Measurements from ENCODE around the gene UBASH3A.

Gene UBASH3A

GRCh38 chr21:42419845-42420244, 16.1 kb downstream of the UBASH3A start:
- H3K9me3 Mint-ChIP-seq (ENCODE audit: low read depth) = no peaks in the 10 kb centered on the region
- H3K4me1 Mint-ChIP-seq (ENCODE audit: low read depth) = peaks cover 88% of the 10 kb centered on the region
- peak overlapping the region; percentile 84 for H3K27ac Mint-ChIP-seq
- H3K36me3 Mint-ChIP-seq = peaks cover 36% of the 10 kb centered on the region
- no peaks in the 10 kb centered on the region for H3K27me3 Mint-ChIP-seq
- H3K4me3 Mint-ChIP-seq = no peak overlapping the region

GRCh38 chr21:42421018-42421793, 17.5 kb downstream of the UBASH3A start:
- H3K4me1 Mint-ChIP-seq (ENCODE audit: low read depth) = peaks cover 88% of the 10 kb centered on the region

GRCh38 chr21:42423197-42423675, 19.5 kb downstream of the UBASH3A start:
- Mint-ChIP-seq H3K9me3 (ENCODE audit: low read depth) (no peaks in the 10 kb centered on the region), H3K27ac (peak overlapping the region; percentile 90), H3K4me1 (ENCODE audit: low read depth) (peaks cover 86% of the 10 kb centered on the region), H3K4me3 (peak overlapping the region; percentile 78), H3K36me3 (peaks cover 40% of the 10 kb centered on the region), H3K27me3 (no peaks in the 10 kb centered on the region)

More at GRCh38 chr21:42421018-42421793, 17.5 kb downstream of the UBASH3A start:
- Mint-ChIP-seq H3K36me3 (peaks cover 38% of the 10 kb centered on the region), H3K9me3 (ENCODE audit: low read depth) (no peaks in the 10 kb centered on the region), H3K27ac (peak overlapping the region; percentile 95), H3K4me3 (peak overlapping the region; percentile 36), H3K27me3 (no peaks in the 10 kb centered on the region)

- Mint-ChIP-seq H3K4me3 (peak overlapping the region; percentile 78), H3K27ac (peak overlapping the region; percentile 90), H3K9me3 (ENCODE audit: low read depth) (no peaks in the 10 kb centered on the region), H3K27me3 (no peaks in the 10 kb centered on the region), H3K4me1 (ENCODE audit: low read depth) (peaks cover 84% of the 10 kb centered on the region), H3K36me3 (peaks cover 38% of the 10 kb centered on the region)
These were observed 20.0 kb downstream of the UBASH3A start for GRCh38 chr21:42423685-42424084.

- H3K4me3 Mint-ChIP-seq = peak overlapping the region; percentile 78
- peaks cover 30% of the 10 kb centered on the region for H3K36me3 Mint-ChIP-seq
- peak overlapping the region; percentile 90 for H3K27ac Mint-ChIP-seq
- H3K4me1 Mint-ChIP-seq (ENCODE audit: low read depth) = peaks cover 76% of the 10 kb centered on the region
- no peaks in the 10 kb centered on the region for H3K27me3 Mint-ChIP-seq
- no peaks in the 10 kb centered on the region for H3K9me3 Mint-ChIP-seq (ENCODE audit: low read depth)
These were observed 21.3 kb downstream of the UBASH3A start for GRCh38 chr21:42424914-42425541.

GRCh38 chr21:42425591-42425990, 21.9 kb downstream of the UBASH3A start:
- Mint-ChIP-seq H3K36me3 (peaks cover 28% of the 10 kb centered on the region), H3K4me3 (peak overlapping the region; percentile 78), H3K27me3 (no peaks in the 10 kb centered on the region), H3K27ac (peak overlapping the region; percentile 90), H3K9me3 (ENCODE audit: low read depth) (no peaks in the 10 kb centered on the region), H3K4me1 (ENCODE audit: low read depth) (peaks cover 72% of the 10 kb centered on the region)

- Mint-ChIP-seq H3K4me1 (ENCODE audit: low read depth) (peaks cover 64% of the 10 kb centered on the region), H3K9me3 (ENCODE audit: low read depth) (no peaks in the 10 kb centered on the region), H3K27me3 (no peaks in the 10 kb centered on the region), H3K27ac (peak overlapping the region; percentile 90), H3K36me3 (peaks cover 22% of the 10 kb centered on the region), H3K4me3 (peak overlapping the region; percentile 40)
These were observed 22.7 kb downstream of the UBASH3A start for GRCh38 chr21:42426424-42426823.

- Mint-ChIP-seq H3K4me1 (ENCODE audit: low read depth) (peaks cover 58% of the 10 kb centered on the region), H3K27me3 (no peaks in the 10 kb centered on the region), H3K36me3 (peaks cover 24% of the 10 kb centered on the region), H3K9me3 (ENCODE audit: low read depth) (no peaks in the 10 kb centered on the region), H3K27ac (peak overlapping the region; percentile 90), H3K4me3 (no peak overlapping the region)
These were observed 23.3 kb downstream of the UBASH3A start for GRCh38 chr21:42426876-42427480.

- no peak overlapping the region for H3K4me3 Mint-ChIP-seq
- H3K9me3 Mint-ChIP-seq (ENCODE audit: low read depth) = no peaks in the 10 kb centered on the region
- no peak overlapping the region for H3K27ac Mint-ChIP-seq
- H3K4me1 Mint-ChIP-seq (ENCODE audit: low read depth) = peaks cover 52% of the 10 kb centered on the region
- no peaks in the 10 kb centered on the region for H3K27me3 Mint-ChIP-seq
- H3K36me3 Mint-ChIP-seq = peaks cover 34% of the 10 kb centered on the region
These were observed 24.2 kb downstream of the UBASH3A start for GRCh38 chr21:42427809-42428419.

- Mint-ChIP-seq H3K36me3 (peaks cover 30% of the 10 kb centered on the region), H3K27me3 (no peaks in the 10 kb centered on the region), H3K9me3 (ENCODE audit: low read depth) (no peaks in the 10 kb centered on the region), H3K4me1 (ENCODE audit: low read depth) (peaks cover 42% of the 10 kb centered on the region), H3K4me3 (no peak overlapping the region), H3K27ac (no peak overlapping the region)
These were observed 25.3 kb downstream of the UBASH3A start for GRCh38 chr21:42429021-42429420.

- Mint-ChIP-seq H3K27me3 (no peaks in the 10 kb centered on the region), H3K27ac (no peak overlapping the region), H3K36me3 (peaks cover 34% of the 10 kb centered on the region), H3K4me1 (ENCODE audit: low read depth) (peaks cover 42% of the 10 kb centered on the region), H3K9me3 (ENCODE audit: low read depth) (no peaks in the 10 kb centered on the region), H3K4me3 (no peak overlapping the region)
These were observed 26.2 kb downstream of the UBASH3A start for GRCh38 chr21:42429856-42430255.

- no peaks in the 10 kb centered on the region for H3K9me3 Mint-ChIP-seq (ENCODE audit: low read depth)
- no peak overlapping the region for H3K4me3 Mint-ChIP-seq
- H3K4me1 Mint-ChIP-seq (ENCODE audit: low read depth) = peaks cover 42% of the 10 kb centered on the region
- no peaks in the 10 kb centered on the region for H3K27me3 Mint-ChIP-seq
- H3K36me3 Mint-ChIP-seq = peaks cover 40% of the 10 kb centered on the region
- no peak overlapping the region for H3K27ac Mint-ChIP-seq
These were observed 26.8 kb downstream of the UBASH3A start for GRCh38 chr21:42430521-42430920.

GRCh38 chr21:42431196-42431595, 27.5 kb downstream of the UBASH3A start:
- H3K27ac Mint-ChIP-seq = no peak overlapping the region
- peaks cover 40% of the 10 kb centered on the region for H3K4me1 Mint-ChIP-seq (ENCODE audit: low read depth)
- peaks cover 40% of the 10 kb centered on the region for H3K36me3 Mint-ChIP-seq
- H3K4me3 Mint-ChIP-seq = no peak overlapping the region
- no peaks in the 10 kb centered on the region for H3K27me3 Mint-ChIP-seq
- H3K9me3 Mint-ChIP-seq (ENCODE audit: low read depth) = no peaks in the 10 kb centered on the region

- Mint-ChIP-seq H3K4me3 (no peak overlapping the region), H3K27me3 (no peaks in the 10 kb centered on the region), H3K36me3 (peaks cover 42% of the 10 kb centered on the region), H3K27ac (no peak overlapping the region), H3K9me3 (ENCODE audit: low read depth) (no peaks in the 10 kb centered on the region), H3K4me1 (ENCODE audit: low read depth) (peaks cover 37% of the 10 kb centered on the region)
These were observed 29.0 kb downstream of the UBASH3A start for GRCh38 chr21:42432695-42433094.
